Mononuclear cell (primary cell): ENCODE measurements around the gene KRTAP2-3. TPM values are rescaled to one million over a fixed set of nuclear protein-coding genes. Genes with fewer than 3 reads are reported as not detected.
"Not testable (repeated sequence)": the region's sequence is repeated elsewhere in the genome, so short reads cannot be mapped to it uniquely, and the experiment has no call there.

Source experiments
- H3K27me3 ChIP-seq: 2 replicates; pipeline ENCODE4 v1.6.0; 2011; ENCODE audit warnings: low read length, control low read depth; ENCODE audit not compliant: insufficient read depth
- H3K4me1 ChIP-seq: 2 replicates; pipeline ENCODE4 v1.5.1; 2011; ENCODE audit warnings: mild to moderate bottlenecking, low read length, control low read depth; ENCODE audit not compliant: insufficient read depth
- H3K4me3 ChIP-seq: 2 replicates; pipeline ENCODE4 v1.5.1; 2011; ENCODE audit warnings: mild to moderate bottlenecking, low read length, moderate library complexity
- H3K9me3 ChIP-seq: 2 replicates; pipeline ENCODE4 v1.5.1; 2011; ENCODE audit warnings: low read depth, mild to moderate bottlenecking, control low read depth, low read length
- total RNA-seq: library from RNA; depleted of rRNA; stranded (reverse); fragments of >200 nt; gene quantifications from one replicate; pipeline ENCODE4 v1.2.3, GENCODE V29; 2012

The KRTAP2-3 gene
- not detected for total RNA-seq

GRCh38 chr17:41060052-41060604 lies at the start of gene KRTAP2-3:
Gene KRTAP2-3 (minus strand): TSS chr17:41060114. CDS start chr17:41060050, 64 bp downstream.
- Histone ChIP-seq H3K27me3 (peaks cover 30% of the 10 kb centered on the region), H3K9me3 (no peaks in the 10 kb centered on the region)

GRCh38 chr17:41108728-41109386 lies 48.9 kb upstream of the KRTAP2-3 start:
- peak overlapping the region; percentile 32 for H3K4me3 ChIP-seq

More at GRCh38 chr17:41060052-41060604, at the start of gene KRTAP2-3:
- H3K4me3 ChIP-seq = no peak within 1 kb of the TSS
- H3K4me1 ChIP-seq = no peaks in the 10 kb centered on the region

GRCh38 chr17:41107941-41108450 lies 48.1 kb upstream of the KRTAP2-3 start:
- H3K4me3 ChIP-seq = peak overlapping the region; percentile 32
- no peaks in the 10 kb centered on the region for H3K27me3 ChIP-seq
- peaks cover 8% of the 10 kb centered on the region for H3K4me1 ChIP-seq
- H3K9me3 ChIP-seq = peaks cover 3% of the 10 kb centered on the region

More at GRCh38 chr17:41108728-41109386, 48.9 kb upstream of the KRTAP2-3 start:
- H3K9me3 ChIP-seq, H3K27me3 ChIP-seq, H3K4me1 ChIP-seq: not testable (repeated sequence)

- H3K4me1 ChIP-seq, H3K9me3 ChIP-seq, H3K4me3 ChIP-seq, H3K27me3 ChIP-seq: not testable (repeated sequence)
Observed at GRCh38 chr17:41105347-41105746, 45.4 kb upstream of the KRTAP2-3 start, which contains the start of gene KRTAP4-9. Gene KRTAP4-9 (plus strand): TSS chr17:41105389. CDS start chr17:41105389, 0 bp downstream.

- not testable (repeated sequence) for H3K4me3 ChIP-seq, H3K27me3 ChIP-seq, H3K9me3 ChIP-seq, H3K4me1 ChIP-seq
Observed at GRCh38 chr17:41104386-41105038, 44.6 kb upstream of the KRTAP2-3 start.

GRCh38 chr17:41103896-41104295 lies 44.0 kb upstream of the KRTAP2-3 start:
- no peak overlapping the region for H3K4me3 ChIP-seq
- peaks cover 8% of the 10 kb centered on the region for H3K4me1 ChIP-seq
- H3K9me3 ChIP-seq = no peaks in the 10 kb centered on the region
- no peaks in the 10 kb centered on the region for H3K27me3 ChIP-seq

- Histone ChIP-seq H3K27me3 (no peaks in the 10 kb centered on the region), H3K9me3 (no peaks in the 10 kb centered on the region), H3K4me3 (no peak within 1 kb of the TSS), H3K4me1 (no peaks in the 10 kb centered on the region)
Observed at GRCh38 chr17:41101586-41102259, 41.8 kb upstream of the KRTAP2-3 start, which contains the start of gene KRTAP4-16. Gene KRTAP4-16 (minus strand): TSS chr17:41102209. CDS start chr17:41102209, 0 bp downstream.

GRCh38 chr17:41099682-41100480 lies 40.0 kb upstream of the KRTAP2-3 start:
- not testable (repeated sequence) for H3K4me3 ChIP-seq, H3K9me3 ChIP-seq, H3K27me3 ChIP-seq, H3K4me1 ChIP-seq

- H3K4me1 ChIP-seq = no peaks in the 10 kb centered on the region
- no peaks in the 10 kb centered on the region for H3K9me3 ChIP-seq
- no peak overlapping the region for H3K4me3 ChIP-seq
- no peaks in the 10 kb centered on the region for H3K27me3 ChIP-seq
Observed at GRCh38 chr17:41098481-41098880, 38.6 kb upstream of the KRTAP2-3 start.

- Histone ChIP-seq H3K4me3 (no peak within 1 kb of the TSS), H3K9me3 (no peaks in the 10 kb centered on the region), H3K27me3 (no peaks in the 10 kb centered on the region), H3K4me1 (no peaks in the 10 kb centered on the region)
Observed at GRCh38 chr17:41098042-41098441, 38.1 kb upstream of the KRTAP2-3 start, which contains the start of gene KRTAP4-8. Gene KRTAP4-8 (minus strand): TSS chr17:41098142. CDS start chr17:41098084, 58 bp downstream.

GRCh38 chr17:41096055-41096454 lies 36.1 kb upstream of the KRTAP2-3 start:
- Histone ChIP-seq H3K4me3 (no peak overlapping the region), H3K9me3 (no peaks in the 10 kb centered on the region), H3K4me1 (no peaks in the 10 kb centered on the region), H3K27me3 (no peaks in the 10 kb centered on the region)

- not testable (repeated sequence) for H3K27me3 ChIP-seq, H3K9me3 ChIP-seq, H3K4me1 ChIP-seq, H3K4me3 ChIP-seq
Observed at GRCh38 chr17:41088760-41089352, 28.9 kb upstream of the KRTAP2-3 start.

- H3K9me3 ChIP-seq, H3K4me3 ChIP-seq, H3K4me1 ChIP-seq, H3K27me3 ChIP-seq: not testable (repeated sequence)
Observed at GRCh38 chr17:41084100-41084856, 24.4 kb upstream of the KRTAP2-3 start, which contains the start of gene KRTAP4-7. Gene KRTAP4-7 (plus strand): TSS chr17:41084150. CDS start chr17:41084207, 57 bp downstream.
